NCI-H1417 treated with DMSO at 0.1 percent for 48 hours (cell line): ENCODE results near the gene RPGR.
A peak's percentile ranks its signal among the peaks of the same experiment; 100 is the strongest.

ENCODE experiments used
- DNase-seq: peaks from one replicate; lab custom pipeline; 2025; lab: John Stamatoyannopoulos, UW

RPGR gene, protein sequence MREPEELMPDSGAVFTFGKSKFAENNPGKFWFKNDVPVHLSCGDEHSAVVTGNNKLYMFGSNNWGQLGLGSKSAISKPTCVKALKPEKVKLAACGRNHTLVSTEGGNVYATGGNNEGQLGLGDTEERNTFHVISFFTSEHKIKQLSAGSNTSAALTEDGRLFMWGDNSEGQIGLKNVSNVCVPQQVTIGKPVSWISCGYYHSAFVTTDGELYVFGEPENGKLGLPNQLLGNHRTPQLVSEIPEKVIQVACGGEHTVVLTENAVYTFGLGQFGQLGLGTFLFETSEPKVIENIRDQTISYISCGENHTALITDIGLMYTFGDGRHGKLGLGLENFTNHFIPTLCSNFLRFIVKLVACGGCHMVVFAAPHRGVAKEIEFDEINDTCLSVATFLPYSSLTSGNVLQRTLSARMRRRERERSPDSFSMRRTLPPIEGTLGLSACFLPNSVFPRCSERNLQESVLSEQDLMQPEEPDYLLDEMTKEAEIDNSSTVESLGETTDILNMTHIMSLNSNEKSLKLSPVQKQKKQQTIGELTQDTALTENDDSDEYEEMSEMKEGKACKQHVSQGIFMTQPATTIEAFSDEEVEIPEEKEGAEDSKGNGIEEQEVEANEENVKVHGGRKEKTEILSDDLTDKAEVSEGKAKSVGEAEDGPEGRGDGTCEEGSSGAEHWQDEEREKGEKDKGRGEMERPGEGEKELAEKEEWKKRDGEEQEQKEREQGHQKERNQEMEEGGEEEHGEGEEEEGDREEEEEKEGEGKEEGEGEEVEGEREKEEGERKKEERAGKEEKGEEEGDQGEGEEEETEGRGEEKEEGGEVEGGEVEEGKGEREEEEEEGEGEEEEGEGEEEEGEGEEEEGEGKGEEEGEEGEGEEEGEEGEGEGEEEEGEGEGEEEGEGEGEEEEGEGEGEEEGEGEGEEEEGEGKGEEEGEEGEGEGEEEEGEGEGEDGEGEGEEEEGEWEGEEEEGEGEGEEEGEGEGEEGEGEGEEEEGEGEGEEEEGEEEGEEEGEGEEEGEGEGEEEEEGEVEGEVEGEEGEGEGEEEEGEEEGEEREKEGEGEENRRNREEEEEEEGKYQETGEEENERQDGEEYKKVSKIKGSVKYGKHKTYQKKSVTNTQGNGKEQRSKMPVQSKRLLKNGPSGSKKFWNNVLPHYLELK

GRCh38 chrX:38327007-38327774 lies at the start of gene RPGR:
TSS of gene RPGR (minus strand) at chrX:38327509. CDS start at chrX:38327367, 142 bp downstream.
- DNase-seq = peak; percentile 92

GRCh38 chrX:38376747-38377146 lies 49.4 kb upstream of the RPGR start:
- DNase-seq = no peak

DNA sequence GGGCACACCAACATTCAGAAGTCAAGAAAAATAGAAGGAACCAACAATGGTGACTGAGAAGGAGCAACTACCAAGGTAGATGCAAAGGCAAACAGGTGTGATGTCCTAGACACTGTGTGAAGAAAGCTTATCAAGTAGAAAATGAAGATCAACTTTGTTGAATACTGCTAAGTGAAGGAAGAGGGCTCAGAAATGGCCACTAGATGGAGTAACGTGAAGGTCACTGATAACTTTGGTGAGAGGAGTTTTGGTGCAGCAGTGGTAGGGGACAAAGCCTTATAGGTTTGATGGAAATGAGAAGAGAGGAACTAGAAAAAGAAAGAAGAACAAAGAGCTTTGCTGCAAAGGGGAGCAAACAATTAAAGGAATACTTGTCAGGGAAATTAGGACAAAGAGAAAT lies 48.6 kb upstream of the RPGR start:
- no peak for DNase-seq

GRCh38 chrX:38374431-38374830 lies 47.1 kb upstream of the RPGR start:
- DNase-seq = no peak

DNA sequence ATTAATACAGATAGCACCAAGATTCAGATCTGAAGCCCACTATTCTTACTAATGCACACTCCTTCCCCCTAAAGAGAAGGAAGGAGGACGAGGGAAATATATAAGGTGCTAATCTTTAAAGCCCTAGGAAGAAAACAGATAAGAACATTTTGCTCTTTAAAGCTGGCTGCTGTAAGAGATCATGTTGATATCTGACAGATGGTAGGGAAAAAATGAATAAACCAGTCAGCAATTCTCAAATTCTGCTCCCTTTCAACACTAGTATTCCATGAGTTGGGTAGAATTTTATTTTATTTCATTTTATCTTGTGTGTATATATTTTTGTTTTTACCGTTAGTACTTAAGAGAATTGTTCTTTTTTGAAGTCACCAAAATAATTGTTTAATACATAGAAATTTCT lies 44.3 kb upstream of the RPGR start:
- no peak for DNase-seq

DNA sequence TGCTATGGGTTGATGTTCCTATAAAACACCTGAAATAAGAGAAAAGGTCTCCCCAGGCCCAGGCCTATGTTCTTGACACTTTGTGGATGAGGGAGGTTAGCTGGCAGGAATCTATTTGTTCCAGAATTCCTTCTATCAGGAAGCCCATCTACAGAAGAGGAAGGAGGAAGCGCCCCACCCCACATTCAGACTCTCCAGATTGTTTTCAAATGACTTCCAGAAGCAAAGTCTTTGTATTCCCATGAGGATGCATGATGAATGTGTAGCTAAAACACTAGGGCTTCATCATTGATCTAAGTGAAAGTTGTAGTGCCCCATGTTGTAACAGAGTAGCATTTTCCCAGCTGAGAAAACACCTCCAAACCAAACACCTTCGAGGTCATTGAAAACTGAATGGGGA lies 41.5 kb upstream of the RPGR start:
- DNase-seq = no peak

- no peak for DNase-seq
Measured at GRCh38 chrX:38365954-38366353, 38.6 kb upstream of the RPGR start.

DNA sequence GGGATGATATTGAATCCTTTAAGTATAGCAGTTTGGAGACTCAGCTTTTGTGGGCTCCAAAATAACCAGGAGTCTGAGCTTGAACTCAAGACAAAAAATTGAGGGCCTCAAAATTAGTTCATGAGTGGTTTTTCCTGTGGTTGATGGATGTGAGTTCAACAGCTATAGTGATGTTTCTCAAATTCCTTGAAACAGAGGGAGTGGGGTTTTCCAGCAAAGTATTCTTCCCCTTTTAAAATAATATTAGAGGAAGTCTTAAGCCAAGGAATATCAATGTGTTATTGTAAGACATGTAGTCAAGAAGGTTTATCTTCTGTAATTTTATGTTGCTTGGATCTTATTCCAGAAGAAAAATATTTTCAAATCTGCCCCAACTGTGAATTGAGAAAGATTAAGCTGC lies 35.7 kb upstream of the RPGR start:
- no peak for DNase-seq

DNA sequence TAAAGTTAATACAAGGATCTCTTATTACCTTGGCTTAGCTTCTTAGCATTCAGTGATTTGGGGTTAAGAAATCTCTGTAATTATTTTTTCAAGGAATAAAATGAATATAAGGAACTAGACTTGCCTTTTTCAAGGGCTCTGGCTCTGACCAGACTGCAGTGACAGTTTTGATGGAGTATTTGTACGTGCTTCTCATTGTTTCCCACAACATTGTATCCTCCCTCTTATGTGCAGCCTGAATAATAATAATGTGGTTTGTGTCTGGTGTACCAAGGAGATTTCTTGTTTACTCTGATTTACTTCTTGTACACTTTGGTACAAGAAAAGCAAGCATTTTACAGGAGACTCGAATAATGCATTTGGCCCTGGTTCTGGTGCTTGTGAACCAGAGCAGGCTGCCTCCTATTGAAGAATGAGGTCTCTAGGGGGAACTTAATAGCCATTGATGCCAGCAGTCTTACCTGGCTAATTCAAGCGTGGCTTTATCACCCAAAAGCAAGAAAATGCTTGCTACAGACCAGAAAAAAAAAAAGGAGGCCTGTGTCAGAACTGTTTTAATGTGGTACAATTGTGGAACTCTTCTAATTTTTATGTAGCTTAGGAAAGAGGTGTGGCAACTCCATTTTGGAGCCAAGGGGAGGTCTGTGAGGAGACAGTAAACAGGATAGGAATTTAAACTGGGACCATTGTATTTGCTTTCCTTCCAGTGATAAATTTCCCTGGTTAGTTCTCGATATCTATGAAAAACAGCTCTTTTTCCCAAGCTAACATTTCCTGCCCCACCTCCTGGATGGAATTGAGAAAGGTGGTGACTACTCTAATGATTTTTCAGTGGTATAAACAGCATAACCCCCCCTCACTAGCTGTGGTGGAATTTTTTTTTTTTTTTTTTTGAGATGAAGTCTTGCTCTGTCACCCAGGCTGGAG lies 30.7 kb upstream of the RPGR start:
- DNase-seq = no peak

DNA sequence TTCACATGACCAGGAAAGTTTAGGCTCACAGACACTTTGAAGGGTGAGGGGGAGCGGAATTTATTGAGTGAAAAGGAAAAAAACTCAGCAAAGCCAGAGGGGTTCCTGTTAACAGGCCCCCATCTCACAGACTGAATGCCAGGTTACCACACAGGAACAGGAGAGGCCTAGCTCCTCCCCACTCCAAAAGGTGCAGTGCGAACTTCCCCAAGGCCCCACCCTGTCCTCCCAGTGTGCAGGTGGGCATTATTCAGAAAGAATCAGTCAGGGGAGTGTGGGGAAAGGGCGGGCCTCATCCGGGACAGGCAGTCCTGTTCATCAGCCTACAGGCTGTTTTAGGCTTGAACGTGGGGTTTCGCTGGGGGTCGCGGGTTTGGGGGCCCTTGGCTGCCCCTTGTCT lies 29.1 kb upstream of the RPGR start:
- DNase-seq = no peak

- no peak for DNase-seq
Measured at GRCh38 chrX:38352362-38352761, 25.1 kb upstream of the RPGR start, which contains the start of gene OTC. TSS of gene OTC (plus strand) at chrX:38352604. CDS start at chrX:38352697, 93 bp downstream.

GRCh38 chrX:38351346-38351745 lies 24.0 kb upstream of the RPGR start:
- DNase-seq = no peak

GRCh38 chrX:38347136-38347535 lies 19.8 kb upstream of the RPGR start:
- DNase-seq = no peak

- DNase-seq = no peak
Measured at GRCh38 chrX:38346150-38346549, 18.8 kb upstream of the RPGR start.

GRCh38 chrX:38342853-38343778 lies 15.8 kb upstream of the RPGR start:
- DNase-seq = no peak

DNA sequence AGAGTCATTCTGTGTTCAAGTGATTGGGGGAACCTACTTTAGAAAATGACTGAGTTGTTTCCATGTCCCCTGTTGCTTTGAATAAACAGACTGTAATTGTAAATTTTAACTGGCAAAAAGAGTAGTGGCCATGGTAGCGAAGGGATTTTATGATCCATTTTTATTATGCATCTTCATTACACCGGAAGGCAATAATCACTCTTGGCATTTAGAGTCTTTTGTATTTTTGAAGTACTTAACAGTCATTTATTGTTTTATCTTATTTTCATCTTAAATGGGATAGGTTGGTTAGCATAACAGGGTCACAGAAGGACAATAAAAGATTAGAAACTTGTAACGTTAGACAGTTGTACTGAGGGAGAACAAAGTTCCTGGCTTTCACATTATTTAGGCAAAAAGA lies 14.1 kb upstream of the RPGR start:
- no peak for DNase-seq

DNA sequence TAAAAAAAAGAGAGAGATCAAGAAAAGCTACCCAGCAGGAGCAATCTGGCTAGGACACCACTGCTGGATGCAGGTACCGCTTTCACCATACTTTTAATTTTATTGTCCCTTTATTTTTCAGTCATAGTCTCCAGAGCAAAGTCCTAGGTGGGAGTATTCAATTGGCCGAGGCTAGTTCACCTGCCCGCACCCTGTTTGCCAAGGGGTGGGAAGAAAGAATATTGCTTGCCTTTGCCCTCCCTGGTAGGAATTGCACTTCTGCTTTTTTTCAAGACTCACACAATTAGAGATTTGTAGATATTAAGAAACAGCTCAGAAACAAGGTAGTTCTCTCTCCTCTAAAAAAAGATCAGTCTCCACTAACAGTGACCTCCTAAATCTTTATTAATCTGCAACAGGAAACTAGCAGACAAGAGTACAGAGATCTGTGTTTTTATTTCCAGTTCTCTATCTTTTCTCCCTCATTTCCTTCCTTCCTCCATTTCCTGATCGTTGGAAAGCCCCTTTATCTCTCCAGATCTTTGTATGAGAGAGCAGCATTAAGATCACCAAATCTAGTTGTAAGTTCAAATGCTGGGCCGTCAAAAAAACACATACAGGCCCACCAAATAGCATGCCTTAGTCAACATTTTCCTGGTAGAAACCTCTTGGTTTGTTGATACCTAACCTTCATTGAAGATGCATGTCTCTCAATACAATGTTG lies 9.4 kb upstream of the RPGR start:
- no peak for DNase-seq

GRCh38 chrX:38335382-38335781 lies 8.1 kb upstream of the RPGR start:
- DNase-seq = no peak

- no peak for DNase-seq
Measured at GRCh38 chrX:38332505-38332904, 5.2 kb upstream of the RPGR start.
